Fibroblast of upper back skin (primary cell): ENCODE measurements around the gene ZNF442.
"Not testable (repeated sequence)": the region's sequence is repeated elsewhere in the genome, so short reads cannot be mapped to it uniquely, and the experiment has no call there.

ENCODE experiments used
- DNase-seq: peaks from one replicate; pipeline ENCODE4 v3.0.0-alpha.2; 2013

ZNF442 gene

GRCh38 chr19:12365236-12366162 is at the start of gene ZNF442:
Gene ZNF442, minus strand, starts transcription at chr19:12365683. Its CDS starts 2,052 bp downstream, at chr19:12363631.
- DNase-seq, result peak; percentile 95

- no peak for DNase-seq
Observed at GRCh38 chr19:12411893-12412292, 46.4 kb upstream of the ZNF442 start.

GRCh38 chr19:12400633-12401502 is 35.4 kb upstream of the ZNF442 start, which contains the start of gene ZNF799:
Gene ZNF799, minus strand, starts transcription at chr19:12401271. Its CDS starts 201 bp downstream, at chr19:12401070.
- peak; percentile 95 for DNase-seq

- peak; percentile 9 for DNase-seq
Observed at GRCh38 chr19:12399901-12400632, 34.6 kb upstream of the ZNF442 start.

- not testable (repeated sequence) for DNase-seq
Observed at GRCh38 chr19:12391148-12391547, 25.7 kb upstream of the ZNF442 start.

GRCh38 chr19:12386365-12386764 is 20.9 kb upstream of the ZNF442 start:
- DNase-seq, result not testable (repeated sequence)

GRCh38 chr19:12380444-12380737 is 14.9 kb upstream of the ZNF442 start:
- no peak for DNase-seq

- DNase-seq, result no peak
Observed at GRCh38 chr19:12379732-12380443, 14.4 kb upstream of the ZNF442 start.

GRCh38 chr19:12374026-12374425 is 8.5 kb upstream of the ZNF442 start:
- DNase-seq, result no peak

GRCh38 chr19:12364391-12365235 is 870 bp downstream of the ZNF442 start:
- DNase-seq, result no peak

- not testable (repeated sequence) for DNase-seq
Observed at GRCh38 chr19:12362236-12362635, 3.2 kb downstream of the ZNF442 start.

GRCh38 chr19:12353375-12353774 is 12.1 kb downstream of the ZNF442 start:
- DNase-seq, result no peak

- no peak for DNase-seq
Observed at GRCh38 chr19:12350890-12351197, 14.6 kb downstream of the ZNF442 start.

- no peak for DNase-seq
Observed at GRCh38 chr19:12350185-12350889, 15.1 kb downstream of the ZNF442 start.

- DNase-seq, result no peak
Observed at GRCh38 chr19:12346896-12347295, 18.6 kb downstream of the ZNF442 start.

GRCh38 chr19:12345197-12345596 is 20.3 kb downstream of the ZNF442 start:
- no peak for DNase-seq

GRCh38 chr19:12333162-12334159 is 32.0 kb downstream of the ZNF442 start, which contains the start of gene ZNF563:
Gene ZNF563, minus strand, starts transcription at chr19:12333633. Its CDS starts 151 bp downstream, at chr19:12333482.
- DNase-seq, result peak; percentile 92

GRCh38 chr19:12331211-12331941 is 34.1 kb downstream of the ZNF442 start:
- DNase-seq, result no peak

GRCh38 chr19:12330340-12330739 is 35.1 kb downstream of the ZNF442 start:
- no peak for DNase-seq
